Activated CD8-positive, alpha-beta memory T cell treated with anti-CD3 and anti-CD28 coated beads for 24 hours (primary cell): ENCODE data around the gene ANKRD53.

ENCODE experiments used
- DNase-seq: peaks from one replicate; pipeline ENCODE4 v3.0.0-alpha.2; 2020

ANKRD53 gene

GRCh38 chr2:70978341-70979179, at the start of gene ANKRD53:
TSS of gene ANKRD53 (plus strand) at chr2:70978630. CDS start at chr2:70978646, 16 bp downstream.
- DNase-seq, result peak; percentile 71

DNA sequence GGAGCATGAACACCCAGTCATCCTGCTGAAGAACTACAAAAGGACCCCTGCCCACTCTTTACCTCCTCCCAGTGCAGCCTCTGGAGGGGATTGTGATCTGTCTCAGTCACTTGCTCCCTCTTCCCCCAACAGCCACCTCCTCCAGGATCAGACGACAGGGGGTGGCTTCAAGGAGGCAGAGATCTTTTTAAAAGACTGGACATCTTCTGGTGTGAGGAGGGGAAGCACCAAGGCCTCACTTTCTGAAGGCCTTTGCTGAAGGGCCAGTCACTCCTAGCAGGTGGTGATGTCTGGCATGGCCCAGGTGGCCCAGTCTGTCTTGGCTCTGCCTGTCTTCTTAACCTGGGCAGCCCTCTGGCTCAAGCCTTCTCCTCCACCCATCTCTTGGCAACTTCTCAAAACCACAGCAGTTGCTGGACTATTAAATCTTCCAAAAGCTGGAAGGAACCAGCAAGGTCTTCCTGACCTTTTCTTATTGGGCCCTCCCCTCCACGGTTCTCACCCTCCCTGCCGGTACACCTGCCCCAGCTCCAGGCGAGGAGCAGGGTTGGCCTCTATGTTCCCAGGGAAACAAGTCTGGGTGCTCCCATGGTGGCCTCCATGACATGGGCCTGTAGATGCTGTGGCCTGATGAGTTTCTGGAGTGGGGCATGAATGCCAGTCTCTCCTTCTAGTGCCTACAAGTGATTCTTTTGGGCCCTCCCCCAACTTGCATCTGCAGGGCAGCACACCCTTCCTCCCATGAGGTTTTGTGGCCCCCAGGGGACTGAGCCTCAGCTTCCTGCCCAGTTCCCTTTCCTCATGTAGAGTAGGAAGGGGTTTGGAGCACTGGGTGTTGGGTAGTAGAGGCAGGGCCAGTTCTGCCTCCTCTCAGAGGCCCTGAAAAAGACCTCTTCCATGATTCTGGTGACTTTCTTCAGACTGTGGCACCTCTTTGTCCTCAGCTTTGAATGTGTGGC, 47.8 kb upstream of the ANKRD53 start:
- peak; percentile 28 for DNase-seq

GRCh38 chr2:70931376-70932000, 46.9 kb upstream of the ANKRD53 start:
- peak; percentile 44 for DNase-seq

DNA sequence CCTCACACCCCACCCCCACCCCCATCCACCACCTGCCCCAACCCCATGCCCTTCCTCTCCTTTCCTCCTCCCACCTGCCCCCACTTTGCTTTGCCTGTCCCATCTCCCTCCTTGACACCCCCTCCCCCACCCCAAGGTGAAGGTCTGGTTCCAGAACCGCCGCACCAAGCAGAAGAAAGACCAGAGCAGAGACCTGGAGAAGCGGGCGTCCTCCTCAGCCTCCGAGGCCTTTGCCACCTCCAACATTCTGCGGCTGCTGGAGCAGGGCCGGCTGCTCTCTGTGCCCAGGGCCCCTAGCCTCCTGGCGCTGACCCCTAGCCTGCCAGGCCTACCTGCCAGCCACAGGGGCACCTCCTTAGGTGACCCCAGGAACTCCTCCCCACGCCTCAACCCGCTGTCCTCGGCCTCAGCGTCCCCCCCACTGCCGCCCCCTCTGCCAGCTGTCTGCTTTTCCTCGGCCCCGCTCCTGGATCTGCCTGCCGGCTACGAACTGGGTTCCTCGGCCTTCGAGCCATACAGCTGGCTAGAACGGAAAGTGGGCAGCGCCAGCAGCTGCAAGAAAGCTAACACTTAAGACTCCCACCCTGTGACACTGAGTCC, 45.7 kb upstream of the ANKRD53 start:
- peak; percentile 24 for DNase-seq

- DNase-seq, result peak; percentile 30
These were observed 43.4 kb upstream of the ANKRD53 start for GRCh38 chr2:70934981-70935380.

GRCh38 chr2:70935468-70936164, 42.8 kb upstream of the ANKRD53 start, which contains the start of gene ATP6V1B1:
TSS of gene ATP6V1B1 (plus strand) at chr2:70935900. CDS start at chr2:70935955, 55 bp downstream.
- DNase-seq, result peak; percentile 45

DNA sequence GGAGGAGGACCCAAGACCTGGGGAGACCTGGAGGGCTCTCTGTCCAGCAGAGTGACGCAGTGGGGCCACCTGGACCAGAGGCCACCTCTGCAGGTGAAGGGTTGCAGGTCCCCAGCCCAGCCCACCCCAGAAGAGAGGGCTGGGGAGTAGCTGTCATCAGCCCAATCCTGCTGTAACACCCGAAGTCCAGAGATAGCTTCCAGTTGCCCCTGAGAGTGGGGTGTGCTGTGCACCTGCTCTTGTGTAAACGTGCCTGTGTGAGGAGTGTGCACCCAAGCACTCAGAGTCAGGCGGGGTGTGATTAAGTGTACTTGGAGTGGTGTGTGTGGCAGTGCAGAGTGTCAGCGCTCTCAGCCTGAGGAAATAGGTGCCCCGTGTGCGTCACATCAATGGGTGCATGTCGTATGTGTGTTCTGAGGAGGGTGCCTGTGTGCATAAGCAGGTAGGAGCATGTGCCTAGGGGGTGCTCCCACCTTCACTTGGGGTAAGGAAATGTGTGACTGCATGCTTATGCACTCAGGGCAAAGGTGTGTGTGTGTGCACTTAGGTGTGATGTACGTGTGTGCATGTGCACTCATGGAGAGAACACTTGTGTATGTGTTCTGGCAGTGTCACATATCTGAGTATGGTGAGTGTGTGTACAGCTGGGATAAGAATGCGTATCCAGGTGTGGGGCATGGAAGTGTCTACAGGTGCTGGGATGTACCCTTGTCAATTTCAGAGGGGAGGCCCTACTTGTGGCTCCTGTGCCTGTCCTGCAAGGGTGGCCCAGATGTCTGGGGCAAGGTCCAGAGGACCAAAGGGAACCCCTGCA, 42.1 kb upstream of the ANKRD53 start:
- peak; percentile 47 for DNase-seq

GRCh38 chr2:70936979-70937811, 41.2 kb upstream of the ANKRD53 start:
- DNase-seq, result peak; percentile 47

DNA sequence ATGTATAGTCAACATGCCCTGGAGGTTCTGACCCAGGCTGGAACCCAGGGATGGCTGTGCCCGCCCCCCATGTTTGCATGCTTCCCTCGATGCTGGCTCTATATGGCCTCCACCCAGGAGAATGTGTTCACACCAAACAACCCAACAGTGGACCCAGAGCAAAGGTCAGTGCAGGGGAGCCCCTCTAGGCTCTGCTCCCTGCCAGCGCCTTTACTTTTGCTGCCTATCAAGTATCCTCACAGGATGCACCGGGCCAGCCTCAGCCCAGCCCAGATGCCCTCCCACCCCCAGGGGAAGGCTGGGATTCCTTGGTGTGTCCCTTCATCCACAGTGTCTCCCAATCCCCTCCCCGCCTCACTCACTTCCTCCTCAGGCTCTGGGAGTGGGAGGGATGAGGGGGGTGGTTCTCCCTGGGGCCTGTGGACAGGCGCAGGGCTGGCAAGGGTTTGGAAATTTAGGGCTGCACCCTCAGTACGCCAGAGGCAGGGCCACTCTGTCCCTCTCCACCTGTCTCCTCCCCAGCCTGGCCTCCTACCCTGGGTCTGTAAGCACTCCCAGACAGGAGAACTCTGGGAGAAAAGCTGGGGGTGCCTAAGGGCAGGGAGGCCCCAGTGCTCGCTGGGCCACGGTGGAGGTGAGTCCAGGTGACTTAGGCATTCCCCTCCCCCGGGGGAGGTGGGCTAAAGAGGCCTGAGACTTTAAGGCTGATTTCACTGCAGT, 40.4 kb upstream of the ANKRD53 start:
- DNase-seq, result peak; percentile 40

GRCh38 chr2:70938586-70938950, 39.9 kb upstream of the ANKRD53 start:
- DNase-seq, result peak; percentile 33

DNA sequence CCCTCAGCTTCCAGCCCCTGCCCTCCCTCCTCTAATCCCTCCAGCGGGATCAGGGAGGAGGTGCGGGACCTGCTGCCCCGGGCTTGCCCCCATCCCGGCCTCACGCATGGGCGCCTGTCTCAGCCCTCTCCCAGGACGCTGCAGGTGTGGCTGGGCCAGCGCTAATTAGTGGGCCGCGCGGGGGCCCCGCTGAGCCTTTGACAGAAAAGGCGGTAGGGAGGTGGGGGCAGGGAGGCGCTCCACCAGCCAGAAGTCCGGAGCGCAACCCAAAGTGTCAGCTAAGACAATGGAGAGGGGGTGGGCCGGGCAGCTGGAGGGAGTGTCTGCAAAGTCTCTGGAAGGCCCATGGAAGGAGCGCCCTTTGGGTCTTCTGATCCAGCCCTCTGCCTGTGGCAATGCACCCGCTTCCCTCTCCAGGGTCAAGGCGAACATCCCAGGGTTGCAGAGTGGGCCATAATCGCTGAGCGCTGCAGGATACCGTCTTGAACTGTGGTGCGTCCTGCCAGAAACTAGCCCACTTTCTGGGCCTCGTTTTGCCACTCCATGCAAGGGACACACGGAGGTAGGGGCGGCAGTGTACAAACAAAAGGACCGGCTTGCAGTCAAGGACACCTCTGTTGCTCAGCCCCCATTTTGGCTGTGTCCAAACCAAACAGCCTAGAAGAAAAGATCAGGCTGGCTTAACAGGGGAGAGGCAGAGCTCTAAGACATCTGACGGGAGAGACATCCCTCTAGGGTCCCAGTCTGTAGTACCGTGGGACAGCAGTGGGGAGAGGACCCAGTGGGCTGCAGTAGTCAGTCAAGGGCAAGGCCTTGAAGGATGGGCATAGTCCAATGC, 39.2 kb upstream of the ANKRD53 start:
- peak; percentile 44 for DNase-seq

DNA sequence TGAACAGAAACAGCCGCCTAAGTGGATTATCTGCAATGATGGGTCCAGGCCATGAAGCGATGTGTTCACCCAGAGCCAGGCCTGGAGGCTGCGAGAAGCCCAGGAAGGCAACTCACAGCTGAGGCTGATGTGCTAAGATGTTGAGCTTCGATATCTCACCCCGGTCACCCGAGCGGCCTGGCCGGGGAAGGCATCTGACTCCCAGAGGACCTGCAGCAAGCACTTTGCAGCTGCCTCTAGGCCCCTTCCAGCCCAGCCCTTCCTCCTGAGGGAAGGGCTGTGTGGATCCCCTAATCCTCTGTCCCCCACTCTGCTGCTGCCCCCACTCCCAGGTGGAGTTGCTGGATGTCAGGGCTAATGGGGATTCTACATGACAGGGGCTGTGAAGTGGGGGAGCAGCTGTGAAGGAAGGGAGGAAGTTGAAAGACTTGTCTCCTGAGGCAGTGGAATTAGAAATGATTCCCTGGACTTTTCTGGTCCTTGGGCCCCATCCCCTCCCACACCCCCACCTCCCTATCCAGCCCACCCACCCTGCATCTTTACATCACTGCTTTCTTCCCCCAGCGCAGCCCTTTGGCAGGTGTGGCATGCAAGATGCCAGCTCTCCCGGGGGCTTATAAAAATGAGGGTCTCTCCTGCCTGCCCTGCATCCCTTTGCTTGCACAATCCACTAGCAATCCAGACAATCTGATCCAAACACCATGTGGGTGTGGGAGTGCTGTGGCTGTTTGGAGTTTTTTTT, 38.4 kb upstream of the ANKRD53 start:
- DNase-seq, result peak; percentile 35

DNA sequence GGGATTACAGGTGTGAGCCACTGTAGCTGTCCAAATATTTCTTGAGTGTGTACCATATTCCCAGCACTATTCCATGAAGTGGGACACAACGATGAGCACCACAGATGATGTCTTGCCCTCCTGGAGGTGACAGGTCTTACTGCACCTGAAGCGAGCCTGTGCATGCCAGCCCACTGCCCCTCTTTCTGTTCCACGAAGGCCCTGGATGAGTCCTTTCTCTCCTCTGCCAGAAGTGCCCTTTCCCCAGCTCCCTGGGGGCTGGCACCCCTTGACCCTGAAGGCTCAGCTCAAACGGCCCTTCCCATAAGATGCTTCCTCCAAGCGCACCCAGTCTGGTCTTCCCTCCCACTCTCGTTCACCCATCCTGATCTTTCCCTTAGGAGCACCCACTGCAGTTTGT, 37.2 kb upstream of the ANKRD53 start:
- DNase-seq, result no peak

DNA sequence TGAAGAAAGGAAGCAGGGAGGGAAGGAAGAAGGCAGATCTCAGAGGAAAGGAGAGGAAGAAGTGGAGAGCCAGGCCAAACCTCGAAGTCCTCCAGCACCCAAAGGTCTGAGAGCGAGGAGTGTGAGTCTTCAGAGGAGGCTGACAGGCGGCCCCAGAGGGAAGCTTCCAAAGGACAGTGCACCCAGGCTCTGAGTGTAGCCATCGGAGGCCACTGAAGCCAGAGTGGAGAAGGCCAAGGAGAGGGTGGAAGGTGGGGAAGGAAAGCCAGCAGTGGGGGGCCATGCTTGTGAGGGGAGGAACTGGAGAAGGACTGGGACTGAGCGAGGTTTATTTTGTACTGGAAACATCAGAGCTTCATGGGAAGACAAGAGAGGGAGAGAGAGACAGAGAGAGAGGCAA, 36.7 kb upstream of the ANKRD53 start:
- no peak for DNase-seq

- DNase-seq, result no peak
These were observed 35.8 kb upstream of the ANKRD53 start for GRCh38 chr2:70942396-70943204.

DNA sequence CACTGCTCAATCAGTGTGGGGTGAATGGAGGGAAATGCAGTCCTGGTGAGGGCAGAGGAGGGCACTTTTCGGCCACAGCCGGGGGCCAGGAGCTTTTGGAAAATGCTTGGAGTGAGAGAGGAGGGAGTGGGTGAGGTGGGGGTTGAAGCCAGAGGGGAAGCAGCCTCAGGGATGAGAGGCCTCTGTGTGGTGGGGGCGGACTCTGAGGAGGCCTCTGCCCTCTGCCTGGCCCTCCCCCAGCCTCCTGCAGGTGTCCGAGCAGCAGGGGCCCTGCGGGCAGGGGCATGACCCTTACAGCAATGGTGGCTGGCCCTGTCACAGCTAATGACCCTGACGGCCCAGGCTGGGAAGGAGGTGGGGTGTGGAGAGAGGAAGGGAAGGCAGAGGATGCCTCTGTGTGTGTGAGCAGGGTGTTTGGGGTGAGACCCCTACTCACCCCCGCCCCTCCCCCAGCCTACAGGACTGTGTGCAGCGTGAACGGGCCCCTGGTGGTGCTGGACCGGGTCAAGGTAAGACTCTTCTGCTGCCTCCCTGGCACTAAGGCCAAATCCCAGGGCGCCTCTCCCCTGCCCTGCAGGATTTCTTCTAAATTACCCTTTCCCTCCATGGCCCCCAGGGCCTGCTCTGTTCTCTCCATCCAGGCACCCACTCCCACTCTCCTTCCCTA, 35.1 kb upstream of the ANKRD53 start:
- DNase-seq, result no peak
